BE2C (cell line): ENCODE data around the gene SLC37A1.
"Not testable (repeated sequence)": the region's sequence is repeated elsewhere in the genome, so short reads cannot be mapped to it uniquely, and the experiment has no call there.

Experiments
- DNase-seq: peaks from one replicate; pipeline ENCODE4 v3.0.0-alpha.2; 2020
- H3K27me3 ChIP-seq: fragments of 250-450 bp; sonication (Bioruptor Pico); 2 replicates; pipeline ENCODE4 v1.5.1; 2020; ENCODE audit warnings: mild to moderate bottlenecking
- H3K36me3 ChIP-seq: fragments of 250-450 bp; sonication (Bioruptor Pico); 2 replicates; pipeline ENCODE4 v1.5.1; 2020; ENCODE audit warnings: mild to moderate bottlenecking
- H3K4me1 ChIP-seq: fragments of 250-450 bp; sonication (Bioruptor Pico); 2 replicates; pipeline ENCODE4 v1.5.1; 2020
- H3K4me3 ChIP-seq: 2 replicates; pipeline ENCODE4 v1.5.1; 2011; ENCODE audit warnings: low read depth, low read length
- H3K9me3 ChIP-seq: fragments of 250-450 bp; sonication (Bioruptor Pico); 2 replicates; pipeline ENCODE4 v1.5.1; 2020
- CTCF ChIP-seq: IDR thresholded peaks from 2 replicates; pipeline ENCODE4 v1.5.1; 2012; ENCODE audit warnings: mild to moderate bottlenecking, low read depth, low read length

Gene SLC37A1

GRCh38 chr21:42611852-42612251 lies 98.2 kb downstream of the SLC37A1 start:
- Histone ChIP-seq H3K4me3 (no peak overlapping the region), H3K9me3 (no peaks in the 10 kb centered on the region), H3K36me3 (no peaks in the 10 kb centered on the region), H3K27me3 (peaks cover 10% of the 10 kb centered on the region), H3K4me1 (no peaks in the 10 kb centered on the region)
- no peak for TF ChIP-seq CTCF
- no peak for DNase-seq

- no peaks in the 10 kb centered on the region for H3K4me1 ChIP-seq
- DNase-seq = no peak
- H3K36me3 ChIP-seq = no peaks in the 10 kb centered on the region
- no peak overlapping the region for H3K4me3 ChIP-seq
- no peak for TF ChIP-seq CTCF
- H3K9me3 ChIP-seq = no peaks in the 10 kb centered on the region
- H3K27me3 ChIP-seq = peaks cover 15% of the 10 kb centered on the region
Measured at GRCh38 chr21:42612390-42612789, 98.7 kb downstream of the SLC37A1 start.

- Histone ChIP-seq H3K9me3 (no peaks in the 10 kb centered on the region), H3K36me3 (no peaks in the 10 kb centered on the region), H3K4me3 (no peak overlapping the region), H3K27me3 (peaks cover 29% of the 10 kb centered on the region), H3K4me1 (no peaks in the 10 kb centered on the region)
- DNase-seq = no peak
- no peak for TF ChIP-seq CTCF
Measured at GRCh38 chr21:42613756-42614155, 100.1 kb downstream of the SLC37A1 start.

- no peaks in the 10 kb centered on the region for H3K36me3 ChIP-seq
- peaks cover 36% of the 10 kb centered on the region for H3K27me3 ChIP-seq
Measured at GRCh38 chr21:42614396-42614795, 100.7 kb downstream of the SLC37A1 start.

GRCh38 chr21:42614811-42615351 lies 101.2 kb downstream of the SLC37A1 start:
- no peak for TF ChIP-seq CTCF
- no peaks in the 10 kb centered on the region for H3K4me1 ChIP-seq
- H3K4me3 ChIP-seq = 0 out of 2 replicates have a peak overlapping the region, but pooled peaks have one; percentile 11
- H3K36me3 ChIP-seq = no peaks in the 10 kb centered on the region
- H3K9me3 ChIP-seq = no peaks in the 10 kb centered on the region
- peaks cover 36% of the 10 kb centered on the region for H3K27me3 ChIP-seq
- peak; percentile 51 for DNase-seq

More at GRCh38 chr21:42614396-42614795, 100.7 kb downstream of the SLC37A1 start:
- Histone ChIP-seq H3K4me1 (no peaks in the 10 kb centered on the region), H3K9me3 (no peaks in the 10 kb centered on the region), H3K4me3 (no peak overlapping the region)
- no peak for TF ChIP-seq CTCF
- no peak for DNase-seq

GRCh38 chr21:42615377-42615776 lies 101.7 kb downstream of the SLC37A1 start:
- H3K9me3 ChIP-seq, H3K4me1 ChIP-seq, DNase-seq, H3K4me3 ChIP-seq, H3K36me3 ChIP-seq: not testable (repeated sequence)
- peaks cover 36% of the 10 kb centered on the region for H3K27me3 ChIP-seq

GRCh38 chr21:42615924-42616323 lies 102.3 kb downstream of the SLC37A1 start:
- Histone ChIP-seq H3K9me3 (no peaks in the 10 kb centered on the region), H3K27me3 (peaks cover 36% of the 10 kb centered on the region), H3K4me3 (no peak overlapping the region), H3K4me1 (no peaks in the 10 kb centered on the region), H3K36me3 (no peaks in the 10 kb centered on the region)
- no peak for TF ChIP-seq CTCF
- no peak for DNase-seq
